Stimulated activated effector memory CD8-positive, alpha-beta T cell treated with anti-CD3 and anti-CD28 coated beads, Interleukin-12 subunit alpha, Interleukin-12 subunit beta, amount 100 ng/mL, for 72 hours (primary cell): ENCODE results near the gene GRID1.

Experiments
- ATAC-seq: fragments of 150-1000 bp; cut with Tn5 transposase; 2 replicates; pipeline ENCODE4 v1.10.0; 2021
- DNase-seq, 2 donors: peaks; one replicate each; pipeline ENCODE4 v3.0.0; 2021 to 2022; ENCODE audit warnings: low spot score in 2 of 2
- H3K27ac Mint-ChIP-seq: one replicate; pipeline ENCODE4 v1.8.0; 2022; ENCODE audit warnings: mild to moderate bottlenecking, mixed read lengths
- H3K36me3 Mint-ChIP-seq: one replicate; pipeline ENCODE4 v1.8.0; 2022; ENCODE audit warnings: mild to moderate bottlenecking, mixed read lengths
- H3K4me1 Mint-ChIP-seq: one replicate; pipeline ENCODE4 v1.8.0; 2022; ENCODE audit warnings: mixed read lengths
- H3K4me3 Mint-ChIP-seq: one replicate; pipeline ENCODE4 v1.8.0; 2022; ENCODE audit warnings: mild to moderate bottlenecking, mixed read lengths
- H3K9me3 Mint-ChIP-seq: one replicate; pipeline ENCODE4 v1.8.0; 2022; ENCODE audit warnings: mixed read lengths

GRID1 gene

DNA sequence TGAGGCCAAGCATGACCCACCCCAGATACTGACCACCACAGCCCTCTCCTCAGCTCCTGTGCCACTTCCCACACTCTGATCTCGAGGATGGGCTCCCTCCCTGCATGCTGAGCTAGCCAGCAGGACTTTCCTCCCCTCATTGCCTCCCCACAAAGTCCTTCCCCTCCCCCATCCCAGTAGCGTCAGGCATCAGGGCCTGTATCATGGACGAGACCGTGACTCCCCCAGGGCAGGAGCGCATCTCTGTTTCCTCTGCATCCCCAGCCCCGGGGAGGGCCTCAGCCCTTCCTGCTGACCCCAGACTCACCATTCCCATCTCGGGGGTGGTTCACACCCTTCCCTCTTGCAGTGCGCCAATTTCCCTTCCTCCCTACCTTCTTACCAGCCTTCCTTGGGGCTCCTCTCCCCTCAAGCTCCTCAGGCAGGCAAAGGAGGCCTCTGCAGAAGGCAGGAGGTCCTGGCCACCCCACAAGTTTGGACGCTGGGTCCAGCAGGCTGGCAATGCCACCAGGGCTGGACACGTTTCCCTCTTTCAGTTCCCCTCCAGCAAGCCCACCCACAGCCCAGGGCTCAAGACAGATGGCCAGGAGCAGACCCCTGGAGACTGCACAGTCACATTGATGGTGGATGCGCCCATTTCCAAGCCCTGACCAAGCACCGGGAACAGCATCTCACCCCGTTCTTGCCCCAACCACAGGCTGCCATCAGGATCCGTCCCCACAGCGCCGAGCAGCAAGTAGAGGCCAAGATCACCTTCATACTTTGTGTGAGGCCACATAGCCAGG lies 36.5 kb downstream of the GRID1 start:
- no peaks in the 10 kb centered on the region for H3K4me1 Mint-ChIP-seq

DNA sequence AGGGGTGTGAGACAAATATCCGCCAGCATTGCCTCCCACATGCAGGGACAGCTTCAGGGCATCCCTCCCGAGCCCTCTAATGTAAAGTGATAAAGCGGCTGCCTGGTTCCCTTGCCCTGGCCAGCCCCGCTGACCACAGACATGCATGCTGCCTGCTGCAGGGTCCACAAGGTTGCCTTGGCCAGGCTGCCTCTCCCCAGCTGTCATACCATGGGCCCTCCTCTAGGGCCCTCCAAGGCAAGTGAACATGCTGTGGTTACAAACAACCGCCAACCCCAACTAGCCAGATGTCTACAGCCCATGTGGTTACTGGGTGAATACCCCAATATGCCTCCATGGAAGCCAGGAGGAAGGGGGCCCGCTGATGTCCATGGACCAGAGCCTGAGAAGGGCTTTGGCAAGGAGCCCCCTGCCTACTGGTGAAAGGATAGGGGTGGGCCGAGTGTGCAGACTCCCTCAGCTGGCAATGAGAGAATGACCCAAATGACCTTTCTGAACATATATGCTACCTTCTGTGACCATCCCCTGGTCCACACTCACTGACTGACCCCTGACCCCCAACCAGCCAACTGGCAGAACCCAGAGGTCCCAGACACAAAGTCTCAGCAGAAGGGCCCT lies 37.4 kb downstream of the GRID1 start:
- H3K4me3 Mint-ChIP-seq = no peak overlapping the region

More for the DNA sequence above, 36.5 kb downstream of the GRID1 start:
- ATAC-seq (no peak), DNase-seq (no peak)
- Mint-ChIP-seq H3K4me3 (no peak overlapping the region), H3K27ac (no peak overlapping the region), H3K36me3 (no peaks in the 10 kb centered on the region), H3K9me3 (no peaks in the 10 kb centered on the region)

DNA sequence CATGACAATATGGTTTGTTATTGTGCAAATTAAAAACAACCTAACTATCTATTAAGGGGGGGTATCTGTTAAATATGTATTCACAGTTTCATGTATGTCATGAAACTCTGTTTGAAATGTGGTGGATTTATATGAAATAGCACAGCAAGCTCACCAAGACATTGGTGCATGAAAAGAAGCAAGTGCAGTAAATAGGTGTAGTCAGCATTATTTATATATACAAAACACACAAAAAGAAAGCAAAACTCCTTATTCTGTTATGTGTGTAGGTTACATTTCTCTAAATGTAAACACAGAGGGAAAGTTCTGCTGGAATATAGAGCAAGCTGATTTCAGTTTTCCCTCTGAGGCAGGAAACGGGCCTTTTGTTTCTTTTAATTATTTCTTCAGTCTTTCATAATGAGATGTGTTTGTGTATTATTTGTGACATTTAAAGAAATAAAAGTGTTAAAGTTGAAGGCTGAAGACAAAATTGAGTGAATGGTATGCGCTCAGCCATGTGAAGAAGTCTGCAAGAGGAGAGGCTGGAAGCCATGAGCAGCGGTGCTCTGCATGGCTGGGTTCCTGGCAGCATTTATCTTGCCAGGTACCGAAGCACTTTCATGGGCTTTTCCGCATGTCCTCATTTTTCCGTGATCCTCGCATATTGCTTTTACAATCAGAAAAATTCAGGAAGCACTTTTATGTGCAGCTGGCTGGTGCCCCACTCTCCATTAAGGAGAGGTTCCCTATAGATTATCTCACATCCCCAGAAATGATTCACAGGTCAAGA lies 38.5 kb downstream of the GRID1 start:
- H3K4me3 Mint-ChIP-seq = no peak overlapping the region
- H3K27ac Mint-ChIP-seq = no peak overlapping the region
- no peaks in the 10 kb centered on the region for H3K9me3 Mint-ChIP-seq
- DNase-seq (no peak), ATAC-seq (no peak)
- H3K36me3 Mint-ChIP-seq = no peaks in the 10 kb centered on the region
- no peaks in the 10 kb centered on the region for H3K4me1 Mint-ChIP-seq

More for the DNA sequence above, 37.4 kb downstream of the GRID1 start:
- Mint-ChIP-seq H3K27ac (no peak overlapping the region), H3K9me3 (no peaks in the 10 kb centered on the region), H3K36me3 (no peaks in the 10 kb centered on the region), H3K4me1 (no peaks in the 10 kb centered on the region)
- ATAC-seq (no peak), DNase-seq (no peak)

DNA sequence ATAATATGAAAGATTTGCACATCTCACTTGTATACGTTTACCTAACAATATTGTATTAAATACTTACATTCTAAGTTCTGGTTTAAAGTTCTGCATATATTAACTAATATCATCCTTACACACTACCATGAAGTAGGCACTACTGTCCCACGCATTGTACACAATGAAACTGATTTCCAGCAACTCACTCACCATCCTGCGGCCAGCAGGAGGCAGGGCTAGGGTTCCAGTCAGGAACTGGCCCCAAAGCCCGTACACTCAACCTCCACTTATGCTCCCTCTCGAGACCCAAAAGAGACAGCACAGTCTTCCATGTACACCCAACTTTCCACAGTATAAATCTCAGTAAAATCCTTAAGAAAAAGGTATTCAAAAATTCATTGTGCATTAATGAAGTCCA lies 41.4 kb downstream of the GRID1 start:
- H3K4me1 Mint-ChIP-seq = no peaks in the 10 kb centered on the region
- ATAC-seq (no peak), DNase-seq (no peak)
- no peaks in the 10 kb centered on the region for H3K9me3 Mint-ChIP-seq
- no peak overlapping the region for H3K4me3 Mint-ChIP-seq
- no peaks in the 10 kb centered on the region for H3K36me3 Mint-ChIP-seq
- no peak overlapping the region for H3K27ac Mint-ChIP-seq

DNA sequence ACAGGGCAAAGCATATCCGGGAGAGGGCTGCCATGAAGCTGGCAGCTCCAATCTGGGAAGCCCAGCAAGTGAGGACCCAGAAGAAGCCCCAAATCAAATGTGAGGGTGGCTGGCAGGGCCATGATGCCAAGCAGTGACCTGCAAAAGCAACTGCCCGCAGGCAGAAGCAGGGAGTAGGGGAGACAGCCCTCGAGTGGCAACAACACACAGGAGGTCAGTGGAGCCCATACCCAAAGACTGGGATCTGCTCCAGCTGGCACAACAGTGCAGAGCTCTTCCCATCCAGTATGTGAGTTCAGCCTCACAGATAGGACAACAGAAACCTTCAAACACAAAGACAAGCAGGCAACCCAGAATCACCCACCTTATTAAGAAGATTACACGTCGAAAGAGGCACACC lies 45.0 kb downstream of the GRID1 start:
- Mint-ChIP-seq H3K4me3 (no peak overlapping the region), H3K9me3 (no peaks in the 10 kb centered on the region), H3K36me3 (no peaks in the 10 kb centered on the region), H3K27ac (no peak overlapping the region), H3K4me1 (no peaks in the 10 kb centered on the region)
- no peak for ATAC-seq
- DNase-seq = no peak

DNA sequence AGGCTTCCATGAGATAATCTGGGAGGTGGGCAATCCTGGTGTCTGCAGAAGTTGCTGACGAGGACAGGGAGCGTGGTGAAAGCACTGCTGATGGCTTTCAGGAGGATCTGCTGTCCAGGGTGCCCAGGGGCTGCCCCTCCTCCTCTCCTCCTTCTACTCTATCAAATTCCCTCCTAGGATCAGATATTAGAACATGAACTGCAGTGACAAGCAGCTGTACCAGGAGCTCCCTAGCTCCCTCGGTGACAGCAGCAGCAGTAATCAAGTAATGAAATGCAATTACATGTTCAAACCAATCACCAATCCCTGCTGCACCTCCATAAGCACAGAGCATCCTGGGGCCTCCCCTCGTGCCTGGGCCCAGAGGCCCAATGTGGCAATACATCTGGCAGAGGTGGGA lies 46.9 kb downstream of the GRID1 start:
- DNase-seq (no peak), ATAC-seq (no peak)
- no peak overlapping the region for H3K4me3 Mint-ChIP-seq
- H3K27ac Mint-ChIP-seq = no peak overlapping the region
- H3K36me3 Mint-ChIP-seq = no peaks in the 10 kb centered on the region
- no peaks in the 10 kb centered on the region for H3K4me1 Mint-ChIP-seq
- H3K9me3 Mint-ChIP-seq = no peaks in the 10 kb centered on the region

DNA sequence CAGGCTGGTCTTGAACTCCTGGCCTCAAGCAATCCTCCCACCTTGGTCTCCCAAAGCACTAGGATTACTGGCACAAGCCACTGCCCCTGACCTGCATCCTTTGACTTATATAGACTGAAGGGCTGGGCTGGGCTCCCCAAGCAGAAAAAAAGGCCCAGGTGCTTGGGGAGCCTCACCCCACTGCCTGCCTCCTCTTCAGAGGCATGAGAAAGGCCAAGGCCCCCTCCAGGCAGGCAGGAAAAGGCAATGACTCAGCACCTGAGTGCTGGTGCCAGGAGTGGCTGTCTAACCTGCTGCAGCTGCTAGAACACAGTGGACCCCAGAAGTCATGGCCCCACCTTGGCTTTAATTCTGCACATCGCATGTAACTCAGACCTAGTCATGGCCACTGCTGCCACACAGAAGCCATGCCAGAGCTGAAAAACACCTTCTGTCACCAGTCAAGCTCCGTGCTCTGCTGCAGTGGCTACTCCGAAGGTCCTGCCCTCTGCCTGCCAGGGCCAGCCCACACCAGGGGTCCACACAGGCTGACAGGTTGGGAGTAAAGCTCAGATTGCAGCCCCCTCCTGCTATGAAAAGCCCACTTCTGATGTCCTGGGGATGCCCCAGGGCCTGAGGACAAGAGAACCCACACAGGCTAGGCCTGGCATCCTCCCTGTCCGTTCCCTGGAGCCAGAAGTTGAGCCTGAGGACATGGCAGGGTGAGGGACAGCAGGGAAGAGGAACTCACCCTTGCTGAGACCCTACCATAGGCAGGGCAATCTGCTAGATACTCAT lies 48.5 kb downstream of the GRID1 start:
- Mint-ChIP-seq H3K9me3 (no peaks in the 10 kb centered on the region), H3K27ac (no peak overlapping the region)

DNA sequence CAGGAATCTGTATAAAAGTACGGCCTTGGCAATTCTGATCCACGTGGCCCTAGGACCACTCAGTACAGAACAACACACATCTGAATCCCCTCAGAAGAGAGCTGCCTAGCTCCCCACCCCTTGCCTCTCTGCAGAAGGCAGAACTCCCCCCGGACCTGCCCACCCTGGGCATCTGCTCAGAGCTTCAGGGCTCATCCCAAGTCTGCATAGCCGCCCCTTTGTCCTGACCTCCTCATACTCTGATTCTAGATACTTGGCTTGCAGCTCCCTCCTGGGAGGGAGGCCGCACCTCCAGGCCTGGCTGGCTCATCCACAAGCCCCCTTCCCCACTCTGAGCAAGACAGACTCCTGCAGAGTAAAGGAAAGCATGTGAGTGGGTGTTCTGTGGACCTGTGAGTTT lies 49.6 kb downstream of the GRID1 start:
- Mint-ChIP-seq H3K36me3 (no peaks in the 10 kb centered on the region), H3K4me3 (no peak overlapping the region), H3K27ac (no peak overlapping the region), H3K4me1 (no peaks in the 10 kb centered on the region), H3K9me3 (no peaks in the 10 kb centered on the region)
- no peak for DNase-seq
- ATAC-seq = no peak

More for the DNA sequence above, 48.5 kb downstream of the GRID1 start:
- Mint-ChIP-seq H3K4me1 (no peaks in the 10 kb centered on the region), H3K4me3 (no peak overlapping the region), H3K36me3 (no peaks in the 10 kb centered on the region)
- DNase-seq = no peak
- no peak for ATAC-seq

DNA sequence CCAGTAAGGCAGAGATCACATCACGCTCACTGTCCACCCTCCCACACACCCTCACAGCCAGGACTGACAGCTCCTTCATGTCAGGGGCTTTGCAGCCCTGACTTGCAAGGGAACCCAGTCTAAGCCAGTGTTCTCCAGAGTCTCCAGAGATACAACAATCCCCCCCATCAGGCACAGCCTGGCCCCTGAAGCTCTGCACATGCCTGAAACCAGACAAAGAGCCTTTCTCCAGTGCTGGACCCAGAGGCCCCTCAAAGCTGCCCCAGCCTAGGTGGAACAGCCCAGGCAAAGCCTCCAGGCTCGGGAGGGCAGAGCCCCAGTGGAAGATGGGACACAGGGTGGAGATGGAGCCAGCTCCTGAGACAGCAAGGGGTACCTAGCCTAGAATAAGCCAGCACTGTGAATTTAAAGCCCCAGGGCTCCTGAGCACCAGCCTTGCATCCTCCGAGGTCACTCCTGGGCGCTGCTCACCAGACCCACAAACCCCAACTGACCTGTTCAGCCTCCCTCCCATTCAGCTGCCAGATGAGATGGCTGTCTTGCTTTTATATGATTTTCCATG lies 50.2 kb downstream of the GRID1 start:
- Mint-ChIP-seq H3K27ac (no peak overlapping the region), H3K4me3 (no peak overlapping the region), H3K36me3 (no peaks in the 10 kb centered on the region), H3K9me3 (no peaks in the 10 kb centered on the region), H3K4me1 (no peaks in the 10 kb centered on the region)
- DNase-seq = no peak
- peak; percentile 14 for ATAC-seq

DNA sequence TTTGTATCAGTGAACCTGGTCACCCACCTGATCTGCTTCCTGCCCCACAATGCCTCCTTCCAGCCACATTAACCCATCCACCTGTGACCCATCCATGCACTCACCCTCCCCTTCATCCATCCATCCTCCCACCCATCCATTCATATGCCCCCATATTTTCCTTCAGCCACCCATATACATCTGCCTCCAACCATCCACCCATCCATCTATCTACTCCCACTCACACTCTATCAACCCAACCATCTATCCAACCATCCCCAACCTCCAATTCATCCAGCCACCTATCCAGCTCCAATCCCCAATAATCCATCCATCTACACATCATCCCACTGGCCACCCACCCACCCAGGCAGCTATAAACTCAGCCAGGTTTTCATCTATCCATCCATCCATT lies 51.0 kb downstream of the GRID1 start:
- H3K36me3 Mint-ChIP-seq = no peaks in the 10 kb centered on the region

DNA sequence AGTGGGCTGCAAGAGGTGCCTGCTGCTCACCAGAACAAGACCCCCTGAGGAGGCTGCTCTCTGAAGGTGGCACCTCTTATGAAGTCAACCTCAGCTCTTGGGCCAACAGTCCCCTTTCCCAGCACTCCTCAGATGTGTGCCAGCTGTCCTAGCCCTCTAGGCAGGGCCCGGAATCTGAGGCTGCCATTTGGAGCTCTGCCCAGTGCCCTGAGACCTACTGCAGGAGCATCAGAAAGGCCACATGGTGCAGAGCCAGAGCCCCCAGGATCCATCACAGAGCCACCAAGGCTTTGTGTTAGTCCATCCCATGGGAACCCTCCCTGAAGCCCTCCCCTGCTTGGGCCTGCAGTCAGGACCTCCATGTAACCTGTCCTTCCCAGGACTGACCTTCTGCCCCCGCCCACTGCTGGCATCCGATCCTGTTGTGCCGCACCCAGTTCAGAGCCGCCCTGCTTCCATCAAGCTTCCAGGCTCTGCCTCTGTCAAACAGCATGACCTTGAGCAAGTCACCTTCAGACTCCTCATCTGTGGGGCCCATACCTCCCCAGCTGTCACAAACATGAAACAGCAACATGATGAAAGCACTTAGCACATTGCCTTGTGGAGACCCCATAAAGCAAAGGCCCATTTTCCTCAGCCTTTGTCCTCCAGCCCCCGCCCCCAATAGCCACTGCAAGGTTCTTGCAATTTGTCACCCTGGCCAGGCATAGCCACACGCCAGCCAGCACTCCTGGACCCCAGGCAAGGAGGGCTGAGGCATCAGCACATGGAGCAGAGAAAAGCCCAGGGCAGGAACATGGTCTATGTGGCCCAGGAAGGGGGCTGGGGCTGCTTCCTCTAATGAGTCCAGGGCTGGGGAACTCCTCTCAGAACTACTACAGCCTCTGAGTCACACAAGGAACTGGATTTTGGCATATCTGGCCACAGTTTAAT lies 51.7 kb downstream of the GRID1 start:
- Mint-ChIP-seq H3K4me1 (no peaks in the 10 kb centered on the region), H3K9me3 (no peaks in the 10 kb centered on the region), H3K4me3 (no peak overlapping the region), H3K36me3 (no peaks in the 10 kb centered on the region), H3K27ac (no peak overlapping the region)
- no peak for DNase-seq
- no peak for ATAC-seq

More for the DNA sequence above, 51.0 kb downstream of the GRID1 start:
- no peak for DNase-seq
- ATAC-seq = no peak
- Mint-ChIP-seq H3K4me3 (no peak overlapping the region), H3K27ac (no peak overlapping the region), H3K9me3 (no peaks in the 10 kb centered on the region), H3K4me1 (no peaks in the 10 kb centered on the region)

DNA sequence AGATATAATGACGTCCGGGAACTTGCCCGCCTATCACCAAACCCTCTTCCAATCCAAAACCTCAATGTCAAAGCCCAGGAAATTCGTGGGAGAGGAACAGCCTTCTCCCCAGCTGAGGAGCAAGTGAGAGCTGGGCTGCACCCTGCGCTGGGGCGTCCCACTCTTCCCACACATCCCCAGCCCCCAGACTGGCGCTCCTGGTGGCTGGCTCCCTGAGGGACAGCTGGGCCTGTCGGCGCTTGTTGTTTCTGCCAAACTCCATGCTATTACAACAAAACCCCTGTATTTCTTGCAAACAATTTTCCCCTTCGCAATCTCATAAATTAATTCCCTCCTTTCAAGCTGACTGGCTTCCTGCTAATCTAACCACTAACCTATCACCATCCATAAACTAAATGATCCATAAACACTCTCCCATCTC lies 53.0 kb downstream of the GRID1 start:
- Mint-ChIP-seq H3K36me3 (no peaks in the 10 kb centered on the region), H3K27ac (no peak overlapping the region), H3K4me1 (no peaks in the 10 kb centered on the region), H3K9me3 (no peaks in the 10 kb centered on the region), H3K4me3 (no peak overlapping the region)
- ATAC-seq (no peak), DNase-seq (no peak)

DNA sequence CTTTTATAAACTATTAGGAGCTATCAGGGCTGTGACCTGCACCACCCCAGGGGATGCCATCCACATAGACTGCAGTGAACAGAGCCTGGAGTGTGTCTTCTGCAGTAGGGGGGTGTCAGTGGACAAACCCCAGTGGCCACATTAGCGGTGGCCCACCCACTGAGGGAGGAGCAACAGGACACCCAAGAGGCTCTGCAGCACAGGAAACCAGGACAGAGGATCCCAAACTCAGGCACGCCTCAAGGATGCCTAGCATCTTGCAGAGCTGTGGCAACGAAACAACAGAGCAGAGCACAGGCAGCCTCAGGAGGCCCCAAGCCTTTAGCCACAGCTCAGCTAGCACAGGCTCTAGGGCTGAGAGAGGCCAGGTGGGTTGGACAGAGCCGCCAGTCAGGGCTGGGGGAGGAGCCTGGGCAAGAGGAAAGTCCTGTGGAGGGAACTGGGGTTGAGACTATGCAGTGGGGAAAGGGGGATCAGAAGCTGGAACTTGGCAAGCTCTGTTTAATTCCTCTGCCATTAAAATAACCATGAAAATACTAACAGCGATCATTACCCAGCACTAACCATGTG lies 53.8 kb downstream of the GRID1 start:
- Mint-ChIP-seq H3K27ac (no peak overlapping the region), H3K4me3 (no peak overlapping the region), H3K36me3 (no peaks in the 10 kb centered on the region), H3K9me3 (no peaks in the 10 kb centered on the region), H3K4me1 (no peaks in the 10 kb centered on the region)
- DNase-seq = no peak
- no peak for ATAC-seq

DNA sequence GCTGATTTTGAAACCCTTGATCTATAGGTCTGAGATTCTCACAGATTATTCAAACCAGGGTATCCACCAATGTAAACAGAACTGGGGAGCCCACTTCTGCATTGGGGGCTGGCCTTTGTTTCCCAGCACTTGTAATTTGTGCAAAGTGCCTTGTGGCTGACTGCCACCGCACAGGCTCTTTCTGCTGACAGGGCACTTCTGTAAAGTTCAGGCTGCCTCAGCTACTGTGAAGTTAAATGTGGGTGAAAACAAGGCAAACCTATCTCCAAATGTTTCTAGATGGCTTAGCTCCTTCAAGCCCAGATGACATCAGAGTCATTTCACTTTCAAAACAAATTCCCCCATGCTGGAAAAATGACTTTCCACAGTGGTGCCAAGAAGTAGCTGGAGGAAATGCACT lies 54.7 kb downstream of the GRID1 start:
- Mint-ChIP-seq H3K4me1 (no peaks in the 10 kb centered on the region), H3K9me3 (no peaks in the 10 kb centered on the region), H3K4me3 (no peak overlapping the region), H3K36me3 (no peaks in the 10 kb centered on the region), H3K27ac (no peak overlapping the region)
- no peak for ATAC-seq
- no peak for DNase-seq
